SK-N-SH treated with all-trans-retinoic acid at 6 μM for 48 hours (cell line): ENCODE measurements around the gene GPR37L1.
A peak's percentile ranks its signal among the peaks of the same experiment; 100 is the strongest.
"Not testable (repeated sequence)": the region's sequence is repeated elsewhere in the genome, so short reads cannot be mapped to it uniquely, and the experiment has no call there.

Experiments
- ATAC-seq: fragments of 200-7000 bp; cut with Tn5 transposase; 3 replicates; pipeline ENCODE4 v1.9.1; 2020; ENCODE audit warnings: mild to moderate bottlenecking, moderate library complexity
- ARNTL ChIP-seq: fragments of 450-650 bp; formaldehyde crosslinking; IDR thresholded peaks from 2 replicates; pipeline ENCODE4 v1.5.0; 2020; ENCODE audit warnings: low read depth, mild to moderate bottlenecking, moderate library complexity, borderline replicate concordance
- BACH2 ChIP-seq: fragments of 250-450 bp; sonication (Bioruptor Pico); IDR thresholded peaks from 2 replicates; pipeline ENCODE4 v1.9.0; 2021; ENCODE audit warnings: mild to moderate bottlenecking, borderline replicate concordance
- CSDC2 ChIP-seq: fragments of 250-450 bp; sonication (Bioruptor Pico); IDR thresholded peaks from 2 replicates; pipeline ENCODE4 v1.5.0; 2020; ENCODE audit warnings: mild to moderate bottlenecking, moderate library complexity
- ESRRG ChIP-seq: fragments of 250-450 bp; sonication (Bioruptor Pico); IDR thresholded peaks from 2 replicates; pipeline ENCODE4 v1.6.1; 2021; ENCODE audit warnings: mild to moderate bottlenecking
- ISL1 ChIP-seq: fragments of 250-450 bp; sonication (Bioruptor Pico); IDR thresholded peaks from 2 replicates; pipeline ENCODE4 v2.1.2; 2022; ENCODE audit warnings: mild to moderate bottlenecking, moderate library complexity
- OSR1 ChIP-seq: fragments of 250-450 bp; sonication (Bioruptor Pico); IDR thresholded peaks from 2 replicates; pipeline ENCODE4 v1.8.0; 2022; ENCODE audit warnings: moderate library complexity, mild to moderate bottlenecking, inconsistent platforms
- PPARA ChIP-seq: fragments of 250-450 bp; sonication (Bioruptor Pico); IDR thresholded peaks from 2 replicates; pipeline ENCODE4 v1.5.0; 2020; ENCODE audit warnings: mild to moderate bottlenecking, borderline replicate concordance
- RARB ChIP-seq: fragments of 250-450 bp; sonication (Bioruptor Pico); IDR thresholded peaks from 2 replicates; pipeline ENCODE4 v1.8.0; 2021; ENCODE audit warnings: mild to moderate bottlenecking, moderate library complexity
- SNAI2 ChIP-seq: fragments of 250-450 bp; sonication (Bioruptor Pico); IDR thresholded peaks from 2 replicates; pipeline ENCODE4 v1.5.0; 2020; ENCODE audit warnings: mild to moderate bottlenecking, moderate library complexity
- TCF4 ChIP-seq: fragments of 250-450 bp; sonication (Bioruptor Pico); IDR thresholded peaks from 2 replicates; pipeline ENCODE4 v1.8.0; 2021; ENCODE audit warnings: mild to moderate bottlenecking, moderate library complexity, borderline replicate concordance
- TOX ChIP-seq: fragments of 250-450 bp; sonication (Bioruptor Pico); IDR thresholded peaks from 2 replicates; pipeline ENCODE4 v1.8.0; 2021; ENCODE audit warnings: mild to moderate bottlenecking, moderate library complexity, borderline replicate concordance
- ZC3H10 ChIP-seq: fragments of 250-450 bp; sonication (Bioruptor Pico); IDR thresholded peaks from 2 replicates; pipeline ENCODE4 v1.5.1; 2021; ENCODE audit warnings: mild to moderate bottlenecking, moderate library complexity
- ZFP3 ChIP-seq: fragments of 250-450 bp; sonication (Bioruptor Pico); IDR thresholded peaks from 2 replicates; pipeline ENCODE4 v1.5.0; 2020; ENCODE audit warnings: mild to moderate bottlenecking, moderate library complexity
- ZFP30 ChIP-seq: fragments of 450-650 bp; formaldehyde crosslinking; IDR thresholded peaks from 2 replicates; pipeline ENCODE4 v1.5.0; 2022; ENCODE audit warnings: mild to moderate bottlenecking, moderate library complexity
- ZNF565 ChIP-seq: fragments of 450-650 bp; formaldehyde crosslinking; conservative IDR thresholded peaks from 2 replicates; pipeline ENCODE4 v1.5.0; 2020; ENCODE audit warnings: low read depth, mild to moderate bottlenecking, moderate library complexity
- ZNF70 ChIP-seq: fragments of 450-650 bp; formaldehyde crosslinking; IDR thresholded peaks from 2 replicates; pipeline ENCODE4 v1.5.0; 2020; ENCODE audit warnings: mild to moderate bottlenecking, moderate library complexity
- ZNF8 ChIP-seq: fragments of 450-650 bp; formaldehyde crosslinking; IDR thresholded peaks from 2 replicates; pipeline ENCODE4 v1.5.0; 2020; ENCODE audit warnings: mild to moderate bottlenecking, moderate library complexity
- TF ChIP-seq, protein P1 (sequence below): fragments of 250-450 bp; sonication (Bioruptor Pico); IDR thresholded peaks from 2 replicates; pipeline ENCODE4 v1.5.0; 2020; ENCODE audit warnings: mild to moderate bottlenecking, moderate library complexity
- TF ChIP-seq, protein P2 (sequence below): fragments of 250-450 bp; sonication (Bioruptor Pico); IDR thresholded peaks from 2 replicates; pipeline ENCODE4 v1.5.1; 2021; ENCODE audit warnings: mild to moderate bottlenecking, moderate library complexity
- TF ChIP-seq, protein P3 (sequence below): fragments of 250-450 bp; sonication (Bioruptor Pico); IDR thresholded peaks from 2 replicates; pipeline ENCODE4 v1.5.1; 2020; ENCODE audit warnings: low read depth, mild to moderate bottlenecking, moderate library complexity
- TF ChIP-seq, protein P4 (sequence below): fragments of 250-450 bp; sonication (Bioruptor Pico); IDR thresholded peaks from 2 replicates; pipeline ENCODE4 v1.8.0; 2020; ENCODE audit warnings: mild to moderate bottlenecking, moderate library complexity, borderline replicate concordance
- TF ChIP-seq, protein P5 (sequence below): fragments of 250-450 bp; sonication (Bioruptor Pico); IDR thresholded peaks from 2 replicates; pipeline ENCODE4 v1.8.0; 2021; ENCODE audit warnings: low read depth, mild to moderate bottlenecking, moderate library complexity, borderline replicate concordance

Gene GPR37L1

DNA sequence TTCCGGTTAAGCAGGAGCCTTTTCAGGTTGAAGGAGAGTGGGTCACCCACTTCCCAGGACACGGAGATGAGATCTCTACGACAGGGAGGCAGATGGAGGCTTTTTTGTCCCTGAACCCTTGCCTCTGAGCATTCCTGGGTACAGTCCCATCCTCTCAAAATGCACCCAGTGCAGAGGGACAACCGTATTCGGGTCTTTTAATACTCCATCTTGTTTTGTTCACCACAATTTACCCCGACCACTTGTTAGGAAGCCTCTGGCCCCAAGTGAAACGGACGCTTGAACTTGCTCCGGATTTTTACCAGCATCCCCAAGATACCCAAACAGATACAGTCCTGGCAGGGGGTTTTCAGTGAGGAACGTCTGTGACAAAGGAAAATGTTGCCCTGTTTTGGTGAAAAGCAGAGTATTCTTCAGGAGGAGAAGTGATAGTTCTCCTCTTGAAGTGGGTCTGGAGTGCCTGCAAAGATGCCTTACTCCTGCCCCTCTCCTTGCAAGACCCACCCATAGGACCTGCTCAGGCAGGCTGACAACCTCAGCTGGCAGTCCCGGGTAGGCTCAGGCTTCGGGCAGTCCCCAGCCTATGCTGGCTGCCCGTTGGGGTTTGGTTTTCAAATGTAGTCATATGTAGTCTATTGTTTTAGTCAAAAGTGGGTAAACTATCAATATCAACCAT, 22.5 kb downstream of the GPR37L1 start:
- peak; percentile 49 for ATAC-seq
- TF ChIP-seq BACH2 (CRISPR knock-in tag) = no peak
- no peak for TF ChIP-seq TCF4 (CRISPR knock-in tag)
- no peak for TF ChIP-seq SNAI2 (CRISPR knock-in tag)
- TF ChIP-seq ZNF565 = no peak
- no peak for TF ChIP-seq ZFP30 (CRISPR knock-in tag)
- no peak for TF ChIP-seq ZNF70 (CRISPR knock-in tag)

DNA sequence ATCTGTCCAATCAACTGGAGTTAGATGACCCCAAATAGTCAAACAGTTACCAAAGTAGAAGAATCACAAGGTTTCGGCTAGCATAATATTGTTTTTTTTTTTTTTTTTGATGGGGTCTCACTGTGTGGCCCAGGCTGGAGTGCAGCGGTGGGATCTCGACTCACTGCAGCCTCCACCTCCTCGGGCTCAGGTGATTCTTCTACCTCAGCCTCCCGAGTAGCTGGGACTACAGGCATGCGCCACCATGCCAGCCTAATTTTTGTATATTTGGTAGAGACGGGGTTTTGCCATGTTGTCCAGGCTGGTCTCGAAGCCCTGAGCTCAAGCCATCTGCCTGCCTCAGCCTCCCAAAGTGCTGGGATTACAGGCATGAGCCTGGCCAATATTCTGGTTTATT, 23.0 kb downstream of the GPR37L1 start:
- not testable (repeated sequence) for ATAC-seq

DNA sequence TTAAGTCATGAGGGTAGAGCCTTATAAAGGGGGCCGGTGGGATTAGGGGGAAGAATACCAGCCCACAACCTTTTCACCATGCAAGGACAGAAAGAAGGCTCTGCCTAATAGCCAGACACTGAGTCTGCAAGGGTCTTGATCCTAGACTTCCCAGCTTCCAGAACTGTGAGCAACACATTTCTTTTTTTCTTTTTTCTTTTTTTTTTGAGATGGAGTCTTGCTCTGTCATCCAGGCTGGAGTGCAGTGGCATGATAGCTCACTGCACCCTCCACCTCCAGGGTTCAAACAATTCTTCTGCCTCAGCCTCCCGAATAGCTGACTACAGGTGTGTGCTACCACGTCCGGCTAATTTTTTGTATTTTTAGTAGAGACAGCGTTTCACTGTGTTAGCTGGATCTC, 23.6 kb downstream of the GPR37L1 start:
- TF ChIP-seq SNAI2 (CRISPR knock-in tag) (no peak), ZFP3 (CRISPR knock-in tag) (no peak), BACH2 (CRISPR knock-in tag) (no peak), PPARA (CRISPR knock-in tag) (no peak), TCF4 (CRISPR knock-in tag) (no peak), TOX (no peak), ZC3H10 (CRISPR knock-in tag) (no peak), ZNF565 (no peak), ZFP30 (CRISPR knock-in tag) (no peak), ARNTL (CRISPR knock-in tag) (no peak), CSDC2 (CRISPR knock-in tag) (no peak), ZNF70 (CRISPR knock-in tag) (no peak), ESRRG (no peak), RARB (CRISPR knock-in tag) (no peak), ISL1 (no peak), ZNF8 (CRISPR knock-in tag) (no peak)
- TF ChIP-seq, protein P1, sequence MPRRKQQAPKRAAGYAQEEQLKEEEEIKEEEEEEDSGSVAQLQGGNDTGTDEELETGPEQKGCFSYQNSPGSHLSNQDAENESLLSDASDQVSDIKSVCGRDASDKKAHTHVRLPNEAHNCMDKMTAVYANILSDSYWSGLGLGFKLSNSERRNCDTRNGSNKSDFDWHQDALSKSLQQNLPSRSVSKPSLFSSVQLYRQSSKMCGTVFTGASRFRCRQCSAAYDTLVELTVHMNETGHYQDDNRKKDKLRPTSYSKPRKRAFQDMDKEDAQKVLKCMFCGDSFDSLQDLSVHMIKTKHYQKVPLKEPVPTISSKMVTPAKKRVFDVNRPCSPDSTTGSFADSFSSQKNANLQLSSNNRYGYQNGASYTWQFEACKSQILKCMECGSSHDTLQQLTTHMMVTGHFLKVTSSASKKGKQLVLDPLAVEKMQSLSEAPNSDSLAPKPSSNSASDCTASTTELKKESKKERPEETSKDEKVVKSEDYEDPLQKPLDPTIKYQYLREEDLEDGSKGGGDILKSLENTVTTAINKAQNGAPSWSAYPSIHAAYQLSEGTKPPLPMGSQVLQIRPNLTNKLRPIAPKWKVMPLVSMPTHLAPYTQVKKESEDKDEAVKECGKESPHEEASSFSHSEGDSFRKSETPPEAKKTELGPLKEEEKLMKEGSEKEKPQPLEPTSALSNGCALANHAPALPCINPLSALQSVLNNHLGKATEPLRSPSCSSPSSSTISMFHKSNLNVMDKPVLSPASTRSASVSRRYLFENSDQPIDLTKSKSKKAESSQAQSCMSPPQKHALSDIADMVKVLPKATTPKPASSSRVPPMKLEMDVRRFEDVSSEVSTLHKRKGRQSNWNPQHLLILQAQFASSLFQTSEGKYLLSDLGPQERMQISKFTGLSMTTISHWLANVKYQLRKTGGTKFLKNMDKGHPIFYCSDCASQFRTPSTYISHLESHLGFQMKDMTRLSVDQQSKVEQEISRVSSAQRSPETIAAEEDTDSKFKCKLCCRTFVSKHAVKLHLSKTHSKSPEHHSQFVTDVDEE (CRISPR knock-in tag) = no peak
- TF ChIP-seq, protein P2, sequence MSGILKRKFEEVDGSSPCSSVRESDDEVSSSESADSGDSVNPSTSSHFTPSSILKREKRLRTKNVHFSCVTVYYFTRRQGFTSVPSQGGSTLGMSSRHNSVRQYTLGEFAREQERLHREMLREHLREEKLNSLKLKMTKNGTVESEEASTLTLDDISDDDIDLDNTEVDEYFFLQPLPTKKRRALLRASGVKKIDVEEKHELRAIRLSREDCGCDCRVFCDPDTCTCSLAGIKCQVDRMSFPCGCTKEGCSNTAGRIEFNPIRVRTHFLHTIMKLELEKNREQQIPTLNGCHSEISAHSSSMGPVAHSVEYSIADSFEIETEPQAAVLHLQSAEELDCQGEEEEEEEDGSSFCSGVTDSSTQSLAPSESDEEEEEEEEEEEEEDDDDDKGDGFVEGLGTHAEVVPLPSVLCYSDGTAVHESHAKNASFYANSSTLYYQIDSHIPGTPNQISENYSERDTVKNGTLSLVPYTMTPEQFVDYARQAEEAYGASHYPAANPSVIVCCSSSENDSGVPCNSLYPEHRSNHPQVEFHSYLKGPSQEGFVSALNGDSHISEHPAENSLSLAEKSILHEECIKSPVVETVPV (CRISPR knock-in tag) = no peak
- TF ChIP-seq, protein P3, sequence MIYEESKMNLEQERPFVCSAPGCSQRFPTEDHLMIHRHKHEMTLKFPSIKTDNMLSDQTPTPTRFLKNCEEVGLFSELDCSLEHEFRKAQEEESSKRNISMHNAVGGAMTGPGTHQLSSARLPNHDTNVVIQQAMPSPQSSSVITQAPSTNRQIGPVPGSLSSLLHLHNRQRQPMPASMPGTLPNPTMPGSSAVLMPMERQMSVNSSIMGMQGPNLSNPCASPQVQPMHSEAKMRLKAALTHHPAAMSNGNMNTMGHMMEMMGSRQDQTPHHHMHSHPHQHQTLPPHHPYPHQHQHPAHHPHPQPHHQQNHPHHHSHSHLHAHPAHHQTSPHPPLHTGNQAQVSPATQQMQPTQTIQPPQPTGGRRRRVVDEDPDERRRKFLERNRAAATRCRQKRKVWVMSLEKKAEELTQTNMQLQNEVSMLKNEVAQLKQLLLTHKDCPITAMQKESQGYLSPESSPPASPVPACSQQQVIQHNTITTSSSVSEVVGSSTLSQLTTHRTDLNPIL (CRISPR knock-in tag) = no peak
- TF ChIP-seq, protein P4, sequence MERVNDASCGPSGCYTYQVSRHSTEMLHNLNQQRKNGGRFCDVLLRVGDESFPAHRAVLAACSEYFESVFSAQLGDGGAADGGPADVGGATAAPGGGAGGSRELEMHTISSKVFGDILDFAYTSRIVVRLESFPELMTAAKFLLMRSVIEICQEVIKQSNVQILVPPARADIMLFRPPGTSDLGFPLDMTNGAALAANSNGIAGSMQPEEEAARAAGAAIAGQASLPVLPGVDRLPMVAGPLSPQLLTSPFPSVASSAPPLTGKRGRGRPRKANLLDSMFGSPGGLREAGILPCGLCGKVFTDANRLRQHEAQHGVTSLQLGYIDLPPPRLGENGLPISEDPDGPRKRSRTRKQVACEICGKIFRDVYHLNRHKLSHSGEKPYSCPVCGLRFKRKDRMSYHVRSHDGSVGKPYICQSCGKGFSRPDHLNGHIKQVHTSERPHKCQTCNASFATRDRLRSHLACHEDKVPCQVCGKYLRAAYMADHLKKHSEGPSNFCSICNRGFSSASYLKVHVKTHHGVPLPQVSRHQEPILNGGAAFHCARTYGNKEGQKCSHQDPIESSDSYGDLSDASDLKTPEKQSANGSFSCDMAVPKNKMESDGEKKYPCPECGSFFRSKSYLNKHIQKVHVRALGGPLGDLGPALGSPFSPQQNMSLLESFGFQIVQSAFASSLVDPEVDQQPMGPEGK = no peak
- no peak for ATAC-seq

DNA sequence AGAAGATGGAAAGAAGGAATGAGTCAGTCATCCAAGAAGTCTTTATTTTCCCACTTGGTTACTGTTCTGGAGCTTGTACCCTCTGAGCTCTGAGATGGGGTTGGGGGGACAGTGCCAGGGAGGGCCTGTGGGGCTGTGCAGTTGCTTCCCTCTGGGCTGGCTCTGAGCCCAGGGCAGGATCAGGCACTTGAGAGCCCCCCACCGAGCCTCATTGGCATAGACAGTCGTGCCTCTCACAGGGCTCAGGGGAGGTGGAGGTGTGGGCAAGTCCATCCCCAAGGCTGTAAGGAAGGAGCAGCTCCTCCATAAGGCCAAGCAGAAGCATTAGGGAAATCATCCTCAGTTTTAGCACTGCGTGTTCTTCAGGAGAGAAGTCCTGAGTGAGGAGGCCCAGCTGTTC, 24.3 kb downstream of the GPR37L1 start:
- ATAC-seq = no peak
- TF ChIP-seq, protein P1 (CRISPR knock-in tag) = no peak
- no peak for TF ChIP-seq ESRRG
- TF ChIP-seq RARB (CRISPR knock-in tag) = no peak
- no peak for TF ChIP-seq TCF4 (CRISPR knock-in tag)
- TF ChIP-seq TOX = no peak
- no peak for TF ChIP-seq ZNF8 (CRISPR knock-in tag)
- TF ChIP-seq PPARA (CRISPR knock-in tag) = no peak
- TF ChIP-seq, protein P5, sequence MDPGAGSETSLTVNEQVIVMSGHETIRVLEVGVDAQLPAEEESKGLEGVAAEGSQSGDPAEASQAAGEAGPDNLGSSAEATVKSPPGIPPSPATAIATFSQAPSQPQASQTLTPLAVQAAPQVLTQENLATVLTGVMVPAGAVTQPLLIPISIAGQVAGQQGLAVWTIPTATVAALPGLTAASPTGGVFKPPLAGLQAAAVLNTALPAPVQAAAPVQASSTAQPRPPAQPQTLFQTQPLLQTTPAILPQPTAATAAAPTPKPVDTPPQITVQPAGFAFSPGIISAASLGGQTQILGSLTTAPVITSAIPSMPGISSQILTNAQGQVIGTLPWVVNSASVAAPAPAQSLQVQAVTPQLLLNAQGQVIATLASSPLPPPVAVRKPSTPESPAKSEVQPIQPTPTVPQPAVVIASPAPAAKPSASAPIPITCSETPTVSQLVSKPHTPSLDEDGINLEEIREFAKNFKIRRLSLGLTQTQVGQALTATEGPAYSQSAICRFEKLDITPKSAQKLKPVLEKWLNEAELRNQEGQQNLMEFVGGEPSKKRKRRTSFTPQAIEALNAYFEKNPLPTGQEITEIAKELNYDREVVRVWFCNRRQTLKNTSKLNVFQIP (CRISPR knock-in tag) = no peak
- TF ChIP-seq, protein P2 (CRISPR knock-in tag) = no peak
- TF ChIP-seq BACH2 (CRISPR knock-in tag) = no peak
- no peak for TF ChIP-seq OSR1 (CRISPR knock-in tag)
